Osteocyte (in vitro differentiated cells): ENCODE measurements around the gene MBP. TPM values are rescaled to one million over a fixed set of nuclear protein-coding genes. Genes with fewer than 3 reads are reported as not detected.

Experiments
- DNase-seq: peaks from one replicate; pipeline ENCODE4 v3.0.0; 2021; ENCODE audit warnings: mixed read lengths; ENCODE audit not compliant: unreplicated experiment; ENCODE audit errors: extremely low spot score
- H3K27ac Mint-ChIP-seq: one replicate; pipeline ENCODE4 v1.8.0; 2021; ENCODE audit warnings: mild to moderate bottlenecking, mixed read lengths; ENCODE audit not compliant: unreplicated experiment
- H3K27me3 Mint-ChIP-seq: one replicate; pipeline ENCODE4 v1.8.0; 2021; ENCODE audit warnings: mixed read lengths; ENCODE audit not compliant: unreplicated experiment
- H3K36me3 Mint-ChIP-seq: one replicate; pipeline ENCODE4 v1.8.0; 2021; ENCODE audit warnings: mixed read lengths; ENCODE audit not compliant: unreplicated experiment
- H3K4me1 Mint-ChIP-seq: one replicate; pipeline ENCODE4 v1.8.0; 2021; ENCODE audit warnings: mixed read lengths; ENCODE audit not compliant: unreplicated experiment
- H3K4me3 Mint-ChIP-seq: one replicate; pipeline ENCODE4 v1.8.0; 2021; ENCODE audit warnings: mild to moderate bottlenecking, moderate library complexity, mixed read lengths; ENCODE audit not compliant: unreplicated experiment
- H3K9me3 Mint-ChIP-seq: one replicate; pipeline ENCODE4 v1.8.0; 2021; ENCODE audit warnings: mixed read lengths; ENCODE audit not compliant: unreplicated experiment
- CTCF ChIP-seq: fragments of 200-600 bp; sonication (generic); IDR thresholded peaks from 2 replicates; pipeline ENCODE4 v1.5.0; 2021; ENCODE audit warnings: antibody characterized with exemption, mild to moderate bottlenecking, moderate library complexity
- total RNA-seq: library from RNA; stranded (reverse); gene quantifications from 2 replicates; pipeline ENCODE4 v1.2.1, GENCODE V29; 2021

Gene MBP
- total RNA-seq, 1 donor from 2014 or later = 18.6 TPM

GRCh38 chr18:77007251-77007650 is 125.3 kb downstream of the MBP start:
- H3K27ac Mint-ChIP-seq = peak overlapping the region; percentile 80
- DNase-seq = no peak
- H3K27me3 Mint-ChIP-seq = no peaks in the 10 kb centered on the region
- peaks cover 28% of the 10 kb centered on the region for H3K4me1 Mint-ChIP-seq
- TF ChIP-seq CTCF = no peak
- no peaks in the 10 kb centered on the region for H3K9me3 Mint-ChIP-seq
- H3K36me3 Mint-ChIP-seq = peaks cover 3% of the 10 kb centered on the region
- peak overlapping the region; percentile 35 for H3K4me3 Mint-ChIP-seq

- peak overlapping the region; percentile 80 for H3K27ac Mint-ChIP-seq
- no peak for TF ChIP-seq CTCF
These were observed 126.0 kb downstream of the MBP start for GRCh38 chr18:77006305-77007175.

GRCh38 chr18:77005651-77006195 is 126.9 kb downstream of the MBP start:
- DNase-seq = no peak
- peaks cover 30% of the 10 kb centered on the region for H3K4me1 Mint-ChIP-seq
- no peak overlapping the region for H3K27ac Mint-ChIP-seq
- H3K9me3 Mint-ChIP-seq = no peaks in the 10 kb centered on the region
- H3K27me3 Mint-ChIP-seq = no peaks in the 10 kb centered on the region
- H3K4me3 Mint-ChIP-seq = no peak overlapping the region
- H3K36me3 Mint-ChIP-seq = no peaks in the 10 kb centered on the region
- no peak for TF ChIP-seq CTCF

More at GRCh38 chr18:77006305-77007175, 126.0 kb downstream of the MBP start:
- H3K4me3 Mint-ChIP-seq = no peak overlapping the region
- DNase-seq = no peak
- H3K4me1 Mint-ChIP-seq = peaks cover 28% of the 10 kb centered on the region
- H3K9me3 Mint-ChIP-seq = no peaks in the 10 kb centered on the region
- H3K36me3 Mint-ChIP-seq = no peaks in the 10 kb centered on the region
- no peaks in the 10 kb centered on the region for H3K27me3 Mint-ChIP-seq

- TF ChIP-seq CTCF = no peak
- peak; percentile 56 for DNase-seq
- H3K36me3 Mint-ChIP-seq = no peaks in the 10 kb centered on the region
These were observed 127.8 kb downstream of the MBP start for GRCh38 chr18:77004555-77005380.

More at GRCh38 chr18:77004555-77005380, 127.8 kb downstream of the MBP start:
- H3K27ac Mint-ChIP-seq = no peak overlapping the region
- no peak overlapping the region for H3K4me3 Mint-ChIP-seq
- no peaks in the 10 kb centered on the region for H3K27me3 Mint-ChIP-seq
- H3K4me1 Mint-ChIP-seq = peaks cover 34% of the 10 kb centered on the region
- H3K9me3 Mint-ChIP-seq = no peaks in the 10 kb centered on the region
